ENCODE data around the gene RWDD4.

DNA sequence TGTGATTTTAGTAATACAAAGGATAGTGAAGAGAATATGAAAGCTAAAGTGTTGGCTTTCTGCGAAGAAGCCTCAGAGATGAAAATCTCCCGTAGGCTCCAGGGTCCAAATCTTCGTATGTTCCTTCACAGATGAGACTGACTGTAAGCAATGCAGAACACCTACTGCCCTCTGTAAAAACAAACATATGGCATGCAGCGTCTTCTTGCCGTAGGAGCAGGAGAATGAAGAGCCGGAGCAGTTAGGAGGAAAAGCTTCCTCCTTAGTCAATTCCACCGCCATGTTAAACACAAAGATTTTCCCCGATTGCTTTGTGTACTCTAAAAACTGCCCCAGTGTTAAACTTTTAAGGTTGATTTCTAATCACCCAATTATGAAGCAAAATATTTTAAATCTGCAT lies 22.5 kb downstream of the RWDD4 start:
- TF ChIP-seq EZH2 (IDR thresholded peaks at IDR 0.05) (no peak), EZH2phosphoT487 (IDR thresholded peaks at IDR 0.05) (no peak)
- TF ChIP-seq, protein P1, sequence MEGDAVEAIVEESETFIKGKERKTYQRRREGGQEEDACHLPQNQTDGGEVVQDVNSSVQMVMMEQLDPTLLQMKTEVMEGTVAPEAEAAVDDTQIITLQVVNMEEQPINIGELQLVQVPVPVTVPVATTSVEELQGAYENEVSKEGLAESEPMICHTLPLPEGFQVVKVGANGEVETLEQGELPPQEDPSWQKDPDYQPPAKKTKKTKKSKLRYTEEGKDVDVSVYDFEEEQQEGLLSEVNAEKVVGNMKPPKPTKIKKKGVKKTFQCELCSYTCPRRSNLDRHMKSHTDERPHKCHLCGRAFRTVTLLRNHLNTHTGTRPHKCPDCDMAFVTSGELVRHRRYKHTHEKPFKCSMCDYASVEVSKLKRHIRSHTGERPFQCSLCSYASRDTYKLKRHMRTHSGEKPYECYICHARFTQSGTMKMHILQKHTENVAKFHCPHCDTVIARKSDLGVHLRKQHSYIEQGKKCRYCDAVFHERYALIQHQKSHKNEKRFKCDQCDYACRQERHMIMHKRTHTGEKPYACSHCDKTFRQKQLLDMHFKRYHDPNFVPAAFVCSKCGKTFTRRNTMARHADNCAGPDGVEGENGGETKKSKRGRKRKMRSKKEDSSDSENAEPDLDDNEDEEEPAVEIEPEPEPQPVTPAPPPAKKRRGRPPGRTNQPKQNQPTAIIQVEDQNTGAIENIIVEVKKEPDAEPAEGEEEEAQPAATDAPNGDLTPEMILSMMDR (IDR thresholded peaks at IDR 0.05) = no peak

Data from neural progenitor cell (in vitro differentiated cells).